DND-41 (cell line): Measurements from ENCODE around the gene EIF4G3.

Experiments
- ATAC-seq: fragments of 200-7000 bp; cut with Tn5 transposase; 3 replicates; pipeline ENCODE4 v1.9.1; 2021; ENCODE audit warnings: low read depth; ENCODE audit not compliant: insufficient read depth
- DNase-seq: peaks from one replicate; pipeline ENCODE4 v3.0.0-alpha.2; 2020
- H2AFZ ChIP-seq: 2 replicates; pipeline ENCODE4 v1.6.0; 2012; ENCODE audit warnings: low read depth, low read length
- H3K27ac ChIP-seq: 2 replicates; pipeline ENCODE4 v1.5.1; 2012; ENCODE audit warnings: low read length, inconsistent platforms
- H3K27me3 ChIP-seq: fragments of 200-600 bp; sonication (generic); 2 replicates; pipeline ENCODE4 v1.6.0; 2012; ENCODE audit warnings: low read length, mild to moderate bottlenecking, inconsistent platforms; ENCODE audit not compliant: insufficient read depth, poor library complexity
- H3K36me3 ChIP-seq: 2 replicates; pipeline ENCODE4 v1.5.1; 2012; ENCODE audit warnings: low read length, inconsistent platforms; ENCODE audit not compliant: insufficient read depth
- H3K4me1 ChIP-seq: 2 replicates; pipeline ENCODE4 v1.5.1; 2012; ENCODE audit warnings: mild to moderate bottlenecking, low read length; ENCODE audit not compliant: insufficient read depth
- H3K4me2 ChIP-seq: 2 replicates; pipeline ENCODE4 v1.6.0; 2012; ENCODE audit warnings: mild to moderate bottlenecking, moderate library complexity, low read length, inconsistent platforms; ENCODE audit not compliant: insufficient read depth
- H3K4me3 ChIP-seq, 2 experiments: fragments of 200-600 bp in 1 of 2; shearing (Covaris generic) in 1 of 2; 2 replicates each; pipeline ENCODE4 v1.5.1; 2012 to 2016; ENCODE audit warnings: inconsistent platforms in 2 of 2, low read length in 2 of 2, mild to moderate bottlenecking in 2 of 2, low read depth in 1 of 2, moderate library complexity in 1 of 2
- H3K79me2 ChIP-seq: 2 replicates; pipeline ENCODE4 v1.6.0; 2012; ENCODE audit warnings: low read length, inconsistent platforms; ENCODE audit not compliant: insufficient read depth
- H3K9ac ChIP-seq: 2 replicates; pipeline ENCODE4 v1.6.0; 2012; ENCODE audit warnings: low read depth, mild to moderate bottlenecking, inconsistent platforms, low read length, moderate library complexity
- H3K9me3 ChIP-seq: 2 replicates; pipeline ENCODE4 v1.5.1; 2012; ENCODE audit warnings: low read length, moderate library complexity, mild to moderate bottlenecking, inconsistent platforms; ENCODE audit not compliant: insufficient read depth, severe bottlenecking
- H4K20me1 ChIP-seq: 2 replicates; pipeline ENCODE4 v1.6.0; 2012; ENCODE audit warnings: low read length; ENCODE audit not compliant: insufficient read depth
- CTCF ChIP-seq: IDR thresholded peaks from 2 replicates; pipeline ENCODE4 v1.5.1; 2012; ENCODE audit warnings: borderline replicate concordance, low read length, moderate library complexity, mild to moderate bottlenecking; ENCODE audit not compliant: poor library complexity, severe bottlenecking; ENCODE audit errors: extremely low read depth
- EZH2 ChIP-seq: IDR thresholded peaks from 3 replicates; pipeline ENCODE4 v1.6.1; 2012; ENCODE audit warnings: borderline replicate concordance, low read depth, mild to moderate bottlenecking, moderate library complexity, low read length, inconsistent platforms; ENCODE audit not compliant: severe bottlenecking

Gene EIF4G3

GRCh38 chr1:20958430-20958829 lies 218.3 kb downstream of the EIF4G3 start:
- TF ChIP-seq CTCF (no peak), EZH2 (no peak)
- H4K20me1 ChIP-seq: no peaks in the 10 kb centered on the region
- no peak overlapping the region for H3K4me3 ChIP-seq
- H3K27ac ChIP-seq: no peak overlapping the region
- no peak overlapping the region for H2AFZ ChIP-seq
- H3K4me1 ChIP-seq: no peaks in the 10 kb centered on the region
- H3K36me3 ChIP-seq: peaks cover 2% of the 10 kb centered on the region; the same call in 1 of the 2 replicates
- no peak overlapping the region for H3K4me2 ChIP-seq
- H3K9ac ChIP-seq: no peak overlapping the region
- no peak for DNase-seq
- no peaks in the 10 kb centered on the region for H3K9me3 ChIP-seq
- no peaks in the 10 kb centered on the region for H3K27me3 ChIP-seq
- ATAC-seq: no peak
- no peaks in the 10 kb centered on the region for H3K79me2 ChIP-seq

GRCh38 chr1:20956272-20956671 lies 220.4 kb downstream of the EIF4G3 start:
- H4K20me1 ChIP-seq: no peaks in the 10 kb centered on the region
- H3K4me2 ChIP-seq: no peak overlapping the region
- no peak overlapping the region for H2AFZ ChIP-seq
- H3K27ac ChIP-seq: no peak overlapping the region
- ATAC-seq (no peak), DNase-seq (no peak)
- TF ChIP-seq EZH2 (no peak), CTCF (no peak)
- no peak overlapping the region for H3K4me3 ChIP-seq
- no peak overlapping the region for H3K9ac ChIP-seq
- no peaks in the 10 kb centered on the region; the same call in 1 of the 2 replicates for H3K36me3 ChIP-seq
- H3K27me3 ChIP-seq: no peaks in the 10 kb centered on the region
- H3K9me3 ChIP-seq: no peaks in the 10 kb centered on the region
- no peaks in the 10 kb centered on the region for H3K79me2 ChIP-seq
- no peaks in the 10 kb centered on the region for H3K4me1 ChIP-seq

DNA sequence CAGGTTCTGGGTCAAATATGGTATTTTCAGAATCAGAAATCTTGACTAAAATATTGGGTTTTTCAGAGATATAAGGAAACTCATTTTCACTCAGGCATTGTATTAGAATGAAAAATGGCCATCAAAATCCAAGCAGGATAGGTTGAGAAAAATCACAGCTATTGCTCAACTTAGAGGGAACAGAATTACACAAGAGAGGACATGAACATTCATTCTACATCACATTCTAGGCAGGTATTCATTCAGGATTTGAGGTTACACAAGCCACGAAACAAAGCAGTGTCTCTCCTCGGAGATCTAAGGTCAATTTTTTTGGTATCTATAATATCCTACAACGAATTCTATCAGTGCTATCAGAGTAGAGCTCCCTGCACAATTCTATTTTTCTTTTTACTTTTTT lies 226.0 kb downstream of the EIF4G3 start:
- H2AFZ ChIP-seq: no peak overlapping the region
- H3K27ac ChIP-seq: no peak overlapping the region
- H3K36me3 ChIP-seq: peaks cover 17% of the 10 kb centered on the region
- H3K4me2 ChIP-seq: no peak overlapping the region
- H3K27me3 ChIP-seq: no peaks in the 10 kb centered on the region
- no peak overlapping the region for H3K4me3 ChIP-seq
- DNase-seq (no peak), ATAC-seq (no peak)
- H3K9ac ChIP-seq: no peak overlapping the region
- H4K20me1 ChIP-seq: no peaks in the 10 kb centered on the region
- no peaks in the 10 kb centered on the region for H3K9me3 ChIP-seq
- no peak for TF ChIP-seq CTCF
- TF ChIP-seq EZH2: no peak
- no peaks in the 10 kb centered on the region for H3K4me1 ChIP-seq
- no peaks in the 10 kb centered on the region for H3K79me2 ChIP-seq
